ENCODE results near the gene RHBDL2.

DNA sequence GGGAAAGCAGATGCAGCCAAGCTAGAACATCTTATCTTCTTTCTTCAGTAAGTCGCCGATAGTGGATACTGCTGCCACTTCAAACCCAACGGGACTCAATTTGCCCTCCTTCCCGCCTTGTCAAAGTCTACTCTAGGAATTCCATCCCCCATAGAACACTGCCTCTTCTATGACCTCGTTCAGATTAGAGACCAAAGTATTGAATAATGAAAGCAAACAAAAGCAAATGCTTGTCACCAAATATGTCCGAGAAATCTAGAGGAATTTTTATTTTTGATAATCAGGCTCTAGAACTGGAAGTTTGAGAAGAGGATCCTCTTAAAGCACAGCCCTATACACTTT, 81.2 kb downstream of the RHBDL2 start:
- TF ChIP-seq, protein P1, sequence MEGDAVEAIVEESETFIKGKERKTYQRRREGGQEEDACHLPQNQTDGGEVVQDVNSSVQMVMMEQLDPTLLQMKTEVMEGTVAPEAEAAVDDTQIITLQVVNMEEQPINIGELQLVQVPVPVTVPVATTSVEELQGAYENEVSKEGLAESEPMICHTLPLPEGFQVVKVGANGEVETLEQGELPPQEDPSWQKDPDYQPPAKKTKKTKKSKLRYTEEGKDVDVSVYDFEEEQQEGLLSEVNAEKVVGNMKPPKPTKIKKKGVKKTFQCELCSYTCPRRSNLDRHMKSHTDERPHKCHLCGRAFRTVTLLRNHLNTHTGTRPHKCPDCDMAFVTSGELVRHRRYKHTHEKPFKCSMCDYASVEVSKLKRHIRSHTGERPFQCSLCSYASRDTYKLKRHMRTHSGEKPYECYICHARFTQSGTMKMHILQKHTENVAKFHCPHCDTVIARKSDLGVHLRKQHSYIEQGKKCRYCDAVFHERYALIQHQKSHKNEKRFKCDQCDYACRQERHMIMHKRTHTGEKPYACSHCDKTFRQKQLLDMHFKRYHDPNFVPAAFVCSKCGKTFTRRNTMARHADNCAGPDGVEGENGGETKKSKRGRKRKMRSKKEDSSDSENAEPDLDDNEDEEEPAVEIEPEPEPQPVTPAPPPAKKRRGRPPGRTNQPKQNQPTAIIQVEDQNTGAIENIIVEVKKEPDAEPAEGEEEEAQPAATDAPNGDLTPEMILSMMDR (IDR thresholded peaks at IDR 0.05): no peak
- TF ChIP-seq EZH2 (IDR thresholded peaks at IDR 0.05; ENCODE audit: borderline replicate concordance, insufficient read depth, low read depth, low read length, poor library complexity, severe bottlenecking): no peak

Data from B cell (primary cell).